ENCODE measurements around the gene RPN2. TPM values are rescaled to one million over a fixed set of nuclear protein-coding genes. Genes with fewer than 3 reads are reported as not detected.

Gene RPN2
- total RNA-seq, 1 experiment from 2014 or later: 234 TPM

DNA sequence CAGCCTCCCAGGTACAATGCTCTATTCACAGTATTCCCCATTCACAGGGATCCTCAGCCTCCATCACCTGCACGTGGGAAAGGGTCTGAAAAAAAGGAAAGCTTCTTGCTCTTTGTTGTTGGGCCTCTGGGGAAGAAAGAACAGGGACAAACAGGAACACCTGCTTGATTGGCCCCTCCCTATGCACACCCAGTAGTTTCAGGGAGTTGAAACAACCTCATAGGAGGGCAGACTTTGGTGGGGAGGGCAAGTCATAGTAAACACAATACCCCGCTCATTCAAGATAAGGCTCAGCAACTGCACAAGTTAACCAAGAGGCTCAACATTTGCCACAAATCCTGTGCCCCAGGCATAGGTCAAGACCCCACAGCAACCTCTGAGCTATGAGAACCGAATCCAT lies 80.7 kb downstream of the RPN2 start:
- Histone ChIP-seq H2BK120ac (ENCODE audit: low read depth, low read length, poor library complexity, severe bottlenecking) (no peak overlapping the region), H3K27ac (ENCODE audit: insufficient read length, low read depth, low read length) (no peak overlapping the region), H3K27me3 (ENCODE audit: insufficient read depth, low read length) (no peaks in the 10 kb centered on the region), H3K18ac (ENCODE audit: insufficient read length, low read depth, low read length) (no peak overlapping the region), H3K4ac (ENCODE audit: low read depth, low read length) (no peak overlapping the region), H2AK5ac (ENCODE audit: insufficient read length, low read length) (no peak overlapping the region), H3K23ac (ENCODE audit: insufficient read length, low read depth, low read length) (no peak overlapping the region), H3K79me1 (ENCODE audit: insufficient read depth, low read depth, low read length, poor library complexity, severe bottlenecking) (no peaks in the 10 kb centered on the region), H2BK20ac (ENCODE audit: low read depth, low read length, poor library complexity, severe bottlenecking) (no peak overlapping the region), H4K91ac (ENCODE audit: insufficient read length, low read depth, low read length) (no peak overlapping the region), H4K20me1 (ENCODE audit: control insufficient read depth, insufficient read depth, insufficient read length) (no peaks in the 10 kb centered on the region), H3K79me2 (ENCODE audit: insufficient read depth, low read length) (no peaks in the 10 kb centered on the region), H2BK5ac (ENCODE audit: insufficient read length, low read length) (no peak overlapping the region), H3K14ac (ENCODE audit: insufficient read depth, low read length) (no peak overlapping the region), H2BK15ac (ENCODE audit: low read depth, low read length) (no peak overlapping the region), H4K8ac (replicated peaks; ENCODE audit: insufficient read length, low read depth, low read length) (no peak overlapping the region), H3K9ac (ENCODE audit: extremely low read depth, insufficient read length, low read length) (no peak overlapping the region), H3K9me3 (ENCODE audit: control insufficient read depth, low read depth, low read length) (no peaks in the 10 kb centered on the region), H4K5ac (ENCODE audit: insufficient read length, low read depth, low read length) (no peak overlapping the region), H3K4me2 (ENCODE audit: insufficient read depth, insufficient read length, low read length) (no peak overlapping the region), H2AFZ (ENCODE audit: low read length) (no peak overlapping the region), H2BK12ac (ENCODE audit: insufficient read length, low read depth, low read length) (no peak overlapping the region), H3K23me2 (ENCODE audit: insufficient read length, low read depth, low read length, poor library complexity, severe bottlenecking) (no peaks in the 10 kb centered on the region), H3K4me1 (ENCODE audit: insufficient read depth, low read length) (no peaks in the 10 kb centered on the region; the same call in 1 of the 2 replicates), H3K56ac (ENCODE audit: insufficient read length, low read depth, low read length) (no peak overlapping the region), H3T11ph (ENCODE audit: low read length) (no peak overlapping the region)
- no peak for DNase-seq
- no peaks in the 10 kb centered on the region for H3K9me3 Mint-ChIP-seq
- H3K36me3 Mint-ChIP-seq (ENCODE audit: insufficient read depth in 1 of 3, low read depth in 3 of 3): no peaks in the 10 kb centered on the region
- TF ChIP-seq CTCF (conservative IDR thresholded peaks at IDR 0.05): no peak
- WGBS (ENCODE audit: extremely low coverage, insufficient read length, low lambda C conversion rate): no CpG with 5 or more reads among the region's 3 CpGs
- peaks cover 39 to 40% of the 10 kb centered on the region in 2 experiments for H3K4me1 Mint-ChIP-seq
- H3K4me3 Mint-ChIP-seq: no peak overlapping the region
- H3K27ac Mint-ChIP-seq: peak overlapping the region in 1 of 3 experiments; percentile 79; a peak in 2 of 7 replicates
- H3K27me3 Mint-ChIP-seq (ENCODE audit: low read depth): 0 out of 2 replicates have a peak, but pooled peaks cover 1% of the 10 kb centered on the region
